Subcutaneous adipose tissue (tissue), 4 donors: ENCODE measurements around the gene C10orf88. TPM values are rescaled to one million over a fixed set of nuclear protein-coding genes. Genes with fewer than 3 reads are reported as not detected.

Source experiments
- total RNA-seq, 4 donors: library from RNA; depleted of rRNA; stranded (reverse); fragments of >200 nt; gene quantifications; one replicate each; pipeline ENCODE4 v1.1.0, GENCODE V29; 2016
- TF ChIP-seq, protein P1 (sequence below): fragments of 450-650 bp; IDR thresholded peaks from one replicate; pipeline ENCODE4 v1.5.1; 2016; ENCODE audit warnings: low read depth, mild to moderate bottlenecking, control low read depth, antibody characterized with exemption, moderate library complexity

C10orf88 gene
- total RNA-seq, 4 donors from 2014 or later = 4.3 to 10.8 (median 7.0) TPM

DNA sequence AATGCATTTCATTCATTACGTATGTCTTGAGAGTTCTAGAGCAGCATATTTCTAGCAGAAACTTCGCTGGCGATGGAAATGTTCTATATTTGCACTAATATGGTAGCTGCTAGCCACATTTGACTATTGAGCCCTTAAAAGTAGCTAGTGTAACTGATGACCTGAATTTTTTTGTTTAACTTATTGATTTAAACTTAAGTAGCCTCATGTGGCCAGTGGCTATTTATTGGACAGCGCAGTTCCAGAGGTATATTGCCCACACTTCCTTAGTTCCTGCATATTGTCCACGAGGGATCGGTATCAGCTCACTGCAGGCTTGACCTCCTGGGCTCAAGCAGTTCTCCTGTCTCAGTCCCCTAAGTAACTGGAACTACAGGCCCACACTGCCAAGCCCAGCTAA, 29.9 kb upstream of the C10orf88 start:
- TF ChIP-seq, protein P1, sequence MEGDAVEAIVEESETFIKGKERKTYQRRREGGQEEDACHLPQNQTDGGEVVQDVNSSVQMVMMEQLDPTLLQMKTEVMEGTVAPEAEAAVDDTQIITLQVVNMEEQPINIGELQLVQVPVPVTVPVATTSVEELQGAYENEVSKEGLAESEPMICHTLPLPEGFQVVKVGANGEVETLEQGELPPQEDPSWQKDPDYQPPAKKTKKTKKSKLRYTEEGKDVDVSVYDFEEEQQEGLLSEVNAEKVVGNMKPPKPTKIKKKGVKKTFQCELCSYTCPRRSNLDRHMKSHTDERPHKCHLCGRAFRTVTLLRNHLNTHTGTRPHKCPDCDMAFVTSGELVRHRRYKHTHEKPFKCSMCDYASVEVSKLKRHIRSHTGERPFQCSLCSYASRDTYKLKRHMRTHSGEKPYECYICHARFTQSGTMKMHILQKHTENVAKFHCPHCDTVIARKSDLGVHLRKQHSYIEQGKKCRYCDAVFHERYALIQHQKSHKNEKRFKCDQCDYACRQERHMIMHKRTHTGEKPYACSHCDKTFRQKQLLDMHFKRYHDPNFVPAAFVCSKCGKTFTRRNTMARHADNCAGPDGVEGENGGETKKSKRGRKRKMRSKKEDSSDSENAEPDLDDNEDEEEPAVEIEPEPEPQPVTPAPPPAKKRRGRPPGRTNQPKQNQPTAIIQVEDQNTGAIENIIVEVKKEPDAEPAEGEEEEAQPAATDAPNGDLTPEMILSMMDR = no peak

DNA sequence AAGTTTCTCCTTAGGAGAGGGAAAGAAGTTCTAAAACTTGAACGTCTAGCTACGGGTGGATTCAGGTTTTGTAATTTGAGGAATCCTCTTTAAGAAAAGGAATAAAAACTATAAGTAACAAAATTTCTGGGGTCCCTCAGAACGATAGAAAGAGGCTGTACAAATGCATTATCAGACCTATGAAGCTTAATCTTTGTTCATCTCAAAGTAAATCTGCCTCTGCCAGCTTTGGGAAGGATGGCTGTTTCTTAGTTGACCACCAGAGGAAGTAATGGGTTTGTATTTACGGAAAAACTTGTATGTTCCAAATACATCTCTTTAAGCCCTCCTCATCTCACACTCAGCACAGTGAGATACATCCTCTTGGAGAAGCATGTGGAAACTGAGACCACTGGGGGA, 27.0 kb upstream of the C10orf88 start:
- TF ChIP-seq, protein P1 = no peak

GRCh38 chr10:122980209-122981065, 26.4 kb upstream of the C10orf88 start, which contains the start of gene PSTK:
PSTK (plus strand) TSS chr10:122980401; CDS start chr10:122980480, 79 bp downstream.
- TF ChIP-seq, protein P1 = no peak

DNA sequence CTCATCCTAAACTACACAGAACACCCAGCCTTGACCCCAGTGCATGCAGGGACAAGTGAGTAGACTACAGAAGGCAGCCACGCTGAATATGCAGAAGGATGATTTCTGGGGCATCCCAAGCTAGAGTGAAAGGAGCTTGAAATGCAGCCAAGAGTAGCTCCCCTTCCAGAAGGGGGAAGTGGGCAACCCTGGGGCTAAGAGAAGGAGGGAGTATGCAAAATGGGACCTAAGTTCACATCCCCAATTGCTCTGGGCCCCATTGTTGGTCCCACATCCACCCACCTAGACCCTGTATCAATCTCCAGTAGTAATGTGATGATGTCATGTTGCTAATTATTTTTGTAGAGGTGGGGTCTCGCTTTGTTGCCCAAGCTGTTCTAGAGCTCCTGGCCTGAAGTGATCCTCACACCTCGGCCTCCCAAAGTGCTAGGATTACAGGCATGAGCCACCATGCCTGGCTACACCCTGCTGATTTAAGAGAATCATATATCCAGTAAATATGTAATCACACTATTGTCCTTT, 20.6 kb upstream of the C10orf88 start:
- TF ChIP-seq, protein P1 = no peak

- TF ChIP-seq, protein P1 = no peak
These were observed 20.0 kb upstream of the C10orf88 start for GRCh38 chr10:122974023-122974422.

DNA sequence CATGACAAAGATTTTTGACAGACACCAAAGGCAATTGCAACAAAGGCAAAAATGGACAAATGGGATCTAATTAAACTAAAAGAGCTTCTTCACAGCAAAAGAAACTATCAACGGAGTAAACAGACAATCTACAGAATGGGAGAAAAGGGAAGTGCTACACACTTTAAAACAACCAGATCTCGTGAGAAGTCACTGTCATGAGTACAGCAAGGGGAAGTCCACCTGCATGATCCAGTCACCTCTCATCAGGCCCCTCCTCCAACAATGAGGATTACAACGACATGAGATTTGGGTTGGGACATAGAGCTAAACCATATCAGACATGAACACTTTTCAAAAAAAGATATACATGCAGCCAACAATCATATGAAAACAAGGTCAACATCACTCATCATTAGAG, 14.7 kb upstream of the C10orf88 start:
- TF ChIP-seq, protein P1 = no peak

DNA sequence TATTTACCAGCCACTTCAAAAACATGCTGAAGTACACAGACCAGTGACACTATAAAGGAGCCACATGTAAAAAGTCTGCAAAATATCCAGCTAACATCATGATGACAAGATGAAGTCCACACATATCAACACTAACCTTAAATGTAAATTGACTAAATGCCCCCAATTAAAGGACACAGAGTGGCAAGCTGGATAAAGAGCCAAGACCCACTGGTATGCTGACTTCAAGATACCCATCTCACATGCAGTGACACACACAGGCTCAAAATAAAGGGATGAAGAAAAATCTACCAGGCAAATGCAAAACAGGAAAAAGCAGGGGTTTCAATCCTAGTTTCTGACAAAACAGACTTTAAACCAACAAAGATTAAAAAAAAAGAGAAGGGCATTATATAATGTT, 12.9 kb upstream of the C10orf88 start:
- TF ChIP-seq, protein P1 = no peak
